H1 (cell line): ENCODE measurements around the gene RMRP. TPM values are rescaled to one million over a fixed set of nuclear protein-coding genes. Genes with fewer than 3 reads are reported as not detected.

ENCODE experiments used
- CTCF ChIA-PET: fragments of 300-600 bp; sonication (Branson Sonifier 250); formaldehyde crosslinking; loops from one replicate; lab custom pipeline; 2021; ENCODE audit not compliant: partially characterized antibody; lab: Charles Lee
- POLR2A ChIA-PET: fragments of 300-600 bp; sonication (Branson Sonifier 250); formaldehyde crosslinking; loops from one replicate; lab custom pipeline; 2021; ENCODE audit warnings: inconsistent platforms; ENCODE audit not compliant: partially characterized antibody; lab: Charles Lee
- DNase-seq, 2 experiments: peaks; one replicate each; pipeline versions ENCODE4 v3.0.0 to v3.0.0-alpha.2; 2010 to 2022; ENCODE audit warnings: low spot score in 2 of 2, low read depth in 1 of 2, mixed read lengths in 1 of 2
- FAIRE-seq: peaks from 2 replicates; lab custom pipeline; 2011; peaks lifted over from hg19 to GRCh38; lab: Jason Lieb, UNC
- H2AFZ ChIP-seq: 2 replicates; pipeline ENCODE4 v1.8.1; 2012; ENCODE audit warnings: low read length, inconsistent platforms
- H2AK5ac ChIP-seq: 2 replicates; pipeline ENCODE4 v1.6.1; 2013; ENCODE audit warnings: low read depth, low read length
- H2BK120ac ChIP-seq: replicated peaks from 2 replicates; pipeline ENCODE3; 2013; ENCODE audit warnings: low read depth, low read length, inconsistent platforms
- H2BK12ac ChIP-seq: 2 replicates; pipeline ENCODE4 v1.6.1; 2013; ENCODE audit warnings: low read depth, low read length
- H2BK15ac ChIP-seq: 2 replicates; pipeline ENCODE4 v1.6.1; 2013; ENCODE audit warnings: low read length
- H2BK20ac ChIP-seq: 2 replicates; pipeline ENCODE4 v1.6.1; 2013; ENCODE audit warnings: low read length
- H2BK5ac ChIP-seq: 2 replicates; pipeline ENCODE4 v1.6.1; 2013; ENCODE audit warnings: low read depth, low read length
- H3K14ac ChIP-seq: 2 replicates; pipeline ENCODE4 v1.6.1; 2013; ENCODE audit warnings: inconsistent platforms; ENCODE audit not compliant: insufficient read length
- H3K18ac ChIP-seq: 2 replicates; pipeline ENCODE4 v1.6.1; 2013; ENCODE audit warnings: low read length; ENCODE audit errors: extremely low read depth
- H3K23ac ChIP-seq: 2 replicates; pipeline ENCODE4 v1.6.1; 2013; ENCODE audit warnings: inconsistent platforms; ENCODE audit not compliant: insufficient read length
- H3K23me2 ChIP-seq: 2 replicates; pipeline ENCODE4 v1.6.1; 2013; ENCODE audit warnings: low read depth, low read length
- H3K27ac ChIP-seq: 2 replicates; pipeline ENCODE4 v1.6.1; 2011; ENCODE audit warnings: low read depth, low read length, inconsistent platforms
- H3K27me3 ChIP-seq, 4 experiments: replicated peaks in 1 of 4; 1 replicate in 1 of 4; 2 replicates in 3 of 4; pipeline versions ENCODE4 v1.6.1 to v1.8.1; 2011 to 2013; ENCODE audit warnings: low read length in 3 of 4, mild to moderate bottlenecking in 3 of 4, inconsistent platforms in 2 of 4, mixed read lengths in 2 of 4, moderate library complexity in 1 of 4; ENCODE audit not compliant: control insufficient read depth in 3 of 4, insufficient read depth in 3 of 4; ENCODE audit errors: extremely low read depth in 1 of 4
- H3K36me3 ChIP-seq, 4 experiments: 2 replicates each; pipeline versions ENCODE4 v1.6.1 to v1.8.1; 2011 to 2013; ENCODE audit warnings: mild to moderate bottlenecking in 4 of 4, low read length in 3 of 4, moderate library complexity in 2 of 4, control low read depth in 1 of 4, inconsistent platforms in 1 of 4; ENCODE audit not compliant: insufficient read depth in 4 of 4, control insufficient read depth in 2 of 4
- H3K4ac ChIP-seq: replicated peaks from 2 replicates; pipeline ENCODE3; 2013; ENCODE audit warnings: low read length, low read depth, mixed read lengths, inconsistent platforms; ENCODE audit not compliant: insufficient read length
- H3K4me1 ChIP-seq, 4 experiments: replicated peaks in 1 of 4; 1 replicate in 1 of 4; 2 replicates in 3 of 4; pipeline versions ENCODE4 v1.6.1 to v1.8.1; 2011 to 2013; ENCODE audit warnings: low read length in 3 of 4, inconsistent platforms in 2 of 4, mixed read lengths in 1 of 4; ENCODE audit not compliant: insufficient read depth in 4 of 4, control insufficient read depth in 3 of 4
- H3K4me2 ChIP-seq, 2 experiments: 2 replicates each; pipeline versions ENCODE4 v1.6.1 to v1.8.1; 2011 to 2013; ENCODE audit warnings: low read depth in 2 of 2, low read length in 2 of 2, control low read depth in 1 of 2, inconsistent platforms in 1 of 2, mild to moderate bottlenecking in 1 of 2; ENCODE audit not compliant: insufficient read depth in 1 of 2
- H3K4me3 ChIP-seq, 4 experiments: fragments of 200-600, 300-600 bp in 1 of 4; sonication (generic), shearing (Covaris generic), sonication (Bioruptor Twin) in 1 of 4; 2 replicates each; pipeline versions ENCODE4 v1.5.1 to v1.8.1; 2011 to 2016; ENCODE audit warnings: low read length in 4 of 4, low read depth in 3 of 4, control low read depth in 2 of 4, inconsistent platforms in 2 of 4, mild to moderate bottlenecking in 2 of 4, mixed read lengths in 1 of 4, moderate library complexity in 1 of 4; ENCODE audit not compliant: insufficient read depth in 2 of 4; ENCODE audit errors: extremely low read depth in 1 of 4
- H3K56ac ChIP-seq: replicated peaks from 2 replicates; pipeline ENCODE3; 2013; ENCODE audit warnings: low read depth, mild to moderate bottlenecking, mixed read lengths, low read length, inconsistent platforms; ENCODE audit not compliant: insufficient read length
- H3K79me1 ChIP-seq: 2 replicates; pipeline ENCODE4 v1.6.1; 2013; ENCODE audit warnings: low read depth, low read length, control low read depth
- H3K79me2 ChIP-seq, 2 experiments: 2 replicates each; pipeline versions ENCODE4 v1.6.1 to v1.8.1; 2012 to 2013; ENCODE audit warnings: low read length in 2 of 2, mild to moderate bottlenecking in 2 of 2, inconsistent platforms in 1 of 2; ENCODE audit not compliant: insufficient read depth in 2 of 2, control insufficient read depth in 1 of 2
- H3K9ac ChIP-seq, 4 experiments: replicated peaks in 1 of 4; 1 replicate in 1 of 4; 2 replicates in 3 of 4; pipeline versions ENCODE4 v1.6.1 to v1.8.1; 2011 to 2013; ENCODE audit warnings: low read depth in 3 of 4, low read length in 3 of 4, control low read depth in 2 of 4, mild to moderate bottlenecking in 2 of 4, moderate library complexity in 2 of 4, inconsistent platforms in 1 of 4; ENCODE audit errors: extremely low read depth in 1 of 4
- H3K9me3 ChIP-seq, 2 experiments: 2 replicates each; pipeline versions ENCODE4 v1.6.1 to v1.8.1; 2012 to 2013; ENCODE audit warnings: mild to moderate bottlenecking in 2 of 2, moderate library complexity in 2 of 2, control low read depth in 1 of 2, inconsistent platforms in 1 of 2, low read depth in 1 of 2, low read length in 1 of 2, mixed read lengths in 1 of 2; ENCODE audit not compliant: insufficient read depth in 2 of 2
- H4K20me1 ChIP-seq, 2 experiments: replicated peaks in 1 of 2; 2 replicates each; pipeline versions ENCODE3 to v1.8.1; 2011 to 2013; ENCODE audit warnings: inconsistent platforms in 2 of 2, low read length in 2 of 2, mild to moderate bottlenecking in 1 of 2; ENCODE audit not compliant: insufficient read depth in 2 of 2, control insufficient read depth in 1 of 2
- H4K5ac ChIP-seq: 2 replicates; pipeline ENCODE4 v1.6.1; 2013; ENCODE audit warnings: low read length, low read depth, mixed read lengths, inconsistent platforms; ENCODE audit not compliant: insufficient read length
- H4K8ac ChIP-seq: 2 replicates; pipeline ENCODE4 v1.8.0; 2013; ENCODE audit warnings: mild to moderate bottlenecking, moderate library complexity, low read length, inconsistent platforms; ENCODE audit not compliant: insufficient read depth; ENCODE audit errors: extremely low read depth
- H4K91ac ChIP-seq: replicated peaks from 2 replicates; pipeline ENCODE3; 2013; ENCODE audit warnings: low read length, mixed read lengths, inconsistent platforms; ENCODE audit not compliant: insufficient read length
- ATF3 ChIP-seq: IDR thresholded peaks from 2 replicates; pipeline ENCODE4 v1.6.1; 2011; ENCODE audit warnings: low read depth, mild to moderate bottlenecking, low read length; ENCODE audit not compliant: insufficient read depth
- CREB1 ChIP-seq: IDR thresholded peaks from 2 replicates; pipeline ENCODE4 v1.6.1; 2012; ENCODE audit warnings: inconsistent platforms
- NANOG ChIP-seq: IDR thresholded peaks from 2 replicates; pipeline ENCODE4 v1.6.1; 2011; ENCODE audit warnings: low read length, low read depth, mild to moderate bottlenecking, inconsistent platforms; ENCODE audit not compliant: insufficient read depth, poor library complexity, severe bottlenecking
- RFX5 ChIP-seq: IDR thresholded peaks from 2 replicates; pipeline ENCODE4 v1.6.1; 2011; ENCODE audit warnings: low read depth, low read length, improper control_type of control experiment, borderline replicate concordance
- SIRT6 ChIP-seq: IDR thresholded peaks from one replicate; pipeline ENCODE4 v1.7.1; 2012; ENCODE audit warnings: low read length, inconsistent platforms
- SIX5 ChIP-seq: IDR thresholded peaks from 2 replicates; pipeline ENCODE4 v1.6.1; 2011; ENCODE audit warnings: mild to moderate bottlenecking, low read depth, low read length
- USF2 ChIP-seq: IDR thresholded peaks from 2 replicates; pipeline ENCODE4 v1.6.1; 2011; ENCODE audit warnings: low read length, improper control_type of control experiment
- WGBS, 2 experiments: shearing (Covaris generic) in 1 of 2; methylation state at CpG; one replicate each; pipeline versions ENCODE4 v1.1.6 to v1.1.7; 2013 to 2015; ENCODE audit warnings: low lambda C conversion rate in 2 of 2, mixed read lengths in 2 of 2, inconsistent platforms in 1 of 2, low coverage in 1 of 2, missing lambda C conversion rate in 1 of 2; ENCODE audit not compliant: insufficient replicate concordance in 2 of 2, insufficient coverage in 1 of 2, insufficient read length in 1 of 2; ENCODE audit errors: extremely low coverage in 1 of 2, missing lambda C conversion rate in 1 of 2; 5-methylcytosine and 5-hydroxymethylcytosine counted together
- polyA plus RNA-seq, 7 experiments: library from polyadenylated mRNA; depleted of rRNA in 3 of 7; stranded (reverse) in 5 of 7; unstranded in 2 of 7; fragments of >200 nt in 5 of 7; fragments of 200-250 nt in 2 of 7; gene quantifications; 1 replicate in 5 of 7; 2 replicates in 1 of 7; 4 replicates in 1 of 7; pipeline versions ENCODE4 v1.2.1 to v1.2.3, GENCODE V29; 2011 to 2013; ENCODE audit warnings: missing spikeins in 2 of 7, mixed read lengths in 2 of 7
- total RNA-seq: library from RNA; stranded (reverse); fragmentation: NEBNext Ultra II Directional; extraction: Animal tissue kit (Norgen Biotek cat#: 25700); gene quantifications from 2 replicates; pipeline ENCODE4 v1.2.1, GENCODE V29; 2021

RMRP gene
- total and polyA plus RNA-seq, 2 of the 8 experiments (the other 6 are each of a cell fraction or from before 2014, with no cell fraction given) = 169 to 14,987 TPM

- no peak for TF ChIP-seq ATF3
- no peak for TF ChIP-seq NANOG
- no peak for TF ChIP-seq USF2
- TF ChIP-seq RFX5 = no peak
- no peak for TF ChIP-seq SIRT6
- TF ChIP-seq CREB1 = no peak
- no peak for TF ChIP-seq SIX5
- no peak overlapping the region for H2AFZ ChIP-seq
- H2AK5ac ChIP-seq = no peak overlapping the region
- no peak overlapping the region for H3K23ac ChIP-seq
- ChIA-PET POLR2A (no interaction called here), CTCF (interaction anchor here (1.8 to 1.9 kb wide), 2 partner anchors 11 to 24 kb away, joined by 5 read pairs; no protein-coding TSS in a partner anchor)
- 86% methylated on average over 9 of the region's 9 CpGs; no CpG with 5 or more reads in 1 of the 2 experiments for WGBS, 2 experiments
- FAIRE-seq = no peak
- no peak overlapping the region for H2BK12ac ChIP-seq
- no peak overlapping the region for H3K4ac ChIP-seq
- H3K9me3 ChIP-seq = peaks cover 0 to 2% of the 10 kb centered on the region in 2 experiments; a peak in 1 of 4 replicates
- no peak overlapping the region for H3K4me3 ChIP-seq
- no peaks in the 10 kb centered on the region for H3K23me2 ChIP-seq
- H3K36me3 ChIP-seq = no peaks in the 10 kb centered on the region
- no peak for DNase-seq
- H4K20me1 ChIP-seq = no peaks in the 10 kb centered on the region
- H2BK120ac ChIP-seq = no peak overlapping the region
- H3K9ac ChIP-seq = no peak overlapping the region
- H2BK20ac ChIP-seq = no peak overlapping the region
- no peak overlapping the region for H2BK5ac ChIP-seq
- H2BK15ac ChIP-seq = no peak overlapping the region
- H4K5ac ChIP-seq = no peak overlapping the region
- H3K79me1 ChIP-seq = no peaks in the 10 kb centered on the region
- no peak overlapping the region for H3K18ac ChIP-seq
- no peaks in the 10 kb centered on the region for H3K4me1 ChIP-seq
- no peak overlapping the region for H3K14ac ChIP-seq
- no peak overlapping the region for H4K91ac ChIP-seq
- no peak overlapping the region for H3K27ac ChIP-seq
- H3K56ac ChIP-seq = no peak overlapping the region
- no peaks in the 10 kb centered on the region for H3K79me2 ChIP-seq
- H4K8ac ChIP-seq = no peak overlapping the region
- no peaks in the 10 kb centered on the region for H3K27me3 ChIP-seq
- no peak overlapping the region for H3K4me2 ChIP-seq
Measured at GRCh38 chr9:35636135-35636876, 21.5 kb downstream of the RMRP start.
